HepG2 (cell line): ENCODE data around the gene GZF1. TPM values are rescaled to one million over a fixed set of nuclear protein-coding genes. Genes with fewer than 3 reads are reported as not detected.

Source experiments
- ATAC-seq: fragments of 200-7000 bp; cut with Tn5 transposase; 3 replicates; pipeline ENCODE4 v1.9.1; 2020; ENCODE audit warnings: mild to moderate bottlenecking, moderate library complexity
- BruUV-seq: library from RNA; stranded (reverse); fragments of 400-500 nt; replicated peaks from 2 replicates; lab custom pipeline; 2021; lab: Mats Ljungman, UMichigan
- CTCF ChIA-PET: fragments of 300-600 bp; formaldehyde crosslinking; extraction: SDS; loops from one replicate; lab custom pipeline; 2021; ENCODE audit warnings: low total read pairs, inconsistent platforms, low intra/inter-chr PET ratio; lab: Yijun Ruan, JAX
- POLR2A ChIA-PET: fragments of 350-600 bp; sonication (Branson Sonifier 250); formaldehyde crosslinking; loops from one replicate; lab custom pipeline; 2020; ENCODE audit warnings: antibody characterized with exemption, inconsistent platforms; lab: Yijun Ruan, JAX
- DNase-seq: peaks from one replicate; pipeline ENCODE4 v3.0.0-alpha.2; 2015; ENCODE audit warnings: low spot score
- FAIRE-seq: peaks from 3 replicates; lab custom pipeline; 2011; peaks lifted over from hg19 to GRCh38; lab: Jason Lieb, UNC
- H2AFZ ChIP-seq: one replicate; pipeline ENCODE4 v1.6.1; 2011; ENCODE audit warnings: low read length, inconsistent platforms
- H3K27ac ChIP-seq: fragments of 300-600 bp; 3 replicates; pipeline ENCODE4 v1.8.0; 2011; ENCODE audit warnings: mixed run types, mild to moderate bottlenecking, mixed read lengths, low read length, inconsistent platforms; ENCODE audit not compliant: insufficient read depth; ENCODE audit errors: extremely low read length
- H3K27me3 ChIP-seq, 2 experiments: fragments of 200-600 bp in 1 of 2; 2 replicates in 1 of 2; 3 replicates in 1 of 2; pipeline versions ENCODE4 v1.6.0 to v1.8.0; 2011; ENCODE audit warnings: low read length in 2 of 2, mild to moderate bottlenecking in 2 of 2, moderate library complexity in 2 of 2, inconsistent platforms in 1 of 2; ENCODE audit not compliant: insufficient read depth in 2 of 2, control insufficient read depth in 1 of 2
- H3K36me3 ChIP-seq, 2 experiments: fragments of 200-600 bp in 1 of 2; replicated peaks in 1 of 2; 2 replicates in 1 of 2; 3 replicates in 1 of 2; pipeline versions ENCODE4 v1.5.1 to v1.8.0; 2011; ENCODE audit warnings: low read length in 2 of 2, inconsistent platforms in 1 of 2; ENCODE audit not compliant: insufficient read depth in 2 of 2, control insufficient read depth in 1 of 2
- H3K4me1 ChIP-seq: 2 replicates; pipeline ENCODE4 v1.5.1; 2012; ENCODE audit warnings: low read length, inconsistent platforms; ENCODE audit not compliant: insufficient read depth
- H3K4me2 ChIP-seq: 2 replicates; pipeline ENCODE4 v1.6.0; 2011; ENCODE audit warnings: low read depth, low read length, inconsistent platforms
- H3K4me3 ChIP-seq, 3 experiments: fragments of 200-600 bp in 1 of 3; sonication (generic), shearing (Covaris generic) in 1 of 3; replicated peaks in 1 of 3; 2 replicates each; pipeline ENCODE4 v1.5.1; 2011 to 2016; ENCODE audit warnings: low read length in 3 of 3, inconsistent platforms in 2 of 3, low read depth in 2 of 3, mild to moderate bottlenecking in 2 of 3, control low read depth in 1 of 3, mixed read lengths in 1 of 3; ENCODE audit not compliant: insufficient read depth in 1 of 3
- H3K79me2 ChIP-seq: one replicate; pipeline ENCODE4 v1.6.1; 2011; ENCODE audit warnings: low read length, inconsistent platforms; ENCODE audit not compliant: insufficient read depth
- H3K9ac ChIP-seq: 2 replicates; pipeline ENCODE4 v1.6.0; 2011; ENCODE audit warnings: mild to moderate bottlenecking, low read depth, low read length, inconsistent platforms; ENCODE audit not compliant: insufficient read depth
- H3K9me3 ChIP-seq: 2 replicates; pipeline ENCODE4 v1.5.1; 2012; ENCODE audit warnings: mild to moderate bottlenecking, low read length
- H4K20me1 ChIP-seq: 2 replicates; pipeline ENCODE4 v1.6.0; 2011; ENCODE audit warnings: inconsistent platforms, mild to moderate bottlenecking, low read length, moderate library complexity; ENCODE audit not compliant: insufficient read depth
- AKAP8 ChIP-seq: sonication (generic); formaldehyde crosslinking; IDR thresholded peaks from 2 replicates; pipeline ENCODE4 v1.5.1; 2020; ENCODE audit warnings: mild to moderate bottlenecking, missing genetic modification reagents
- KDM3A ChIP-seq: IDR thresholded peaks from 2 replicates; pipeline ENCODE4 v1.6.1; 2018; ENCODE audit warnings: low read depth, missing compliant biosample characterization
- PPARG ChIP-seq: conservative IDR thresholded peaks from 2 replicates; pipeline ENCODE4 v1.6.1; 2016; ENCODE audit warnings: missing biosample characterization, missing genetic modification reagents
- RBFOX2 ChIP-seq: fragments of 200-400 bp; formaldehyde crosslinking; IDR thresholded peaks from 2 replicates; pipeline ENCODE4 v1.6.1; 2017; ENCODE audit warnings: low read depth, mild to moderate bottlenecking, low read length
- SOX6 ChIP-seq, 2 experiments: fragments of 450-650 bp in 1 of 2; sonication (generic) in 1 of 2; formaldehyde crosslinking in 1 of 2; IDR thresholded peaks; 2 replicates each; pipeline versions ENCODE4 v1.4.0 to v1.6.1; 2017 to 2020; ENCODE audit warnings: antibody characterized with exemption in 1 of 2, mild to moderate bottlenecking in 1 of 2, missing genetic modification reagents in 1 of 2
- SUZ12 ChIP-seq: fragments of 150-350 bp; IDR thresholded peaks from 2 replicates; pipeline ENCODE4 v1.6.1; 2014; ENCODE audit warnings: low read depth, low read length
- SYNCRIP ChIP-seq: fragments of 200-400 bp; formaldehyde crosslinking; IDR thresholded peaks from 2 replicates; pipeline ENCODE4 v1.6.1; 2018; ENCODE audit warnings: mild to moderate bottlenecking, low read depth, low read length; ENCODE audit not compliant: insufficient read depth
- ZNF121 ChIP-seq: sonication (generic); formaldehyde crosslinking; IDR thresholded peaks from 2 replicates; pipeline ENCODE4 v1.5.0; 2020; ENCODE audit warnings: mild to moderate bottlenecking, missing genetic modification reagents
- ZNF3 ChIP-seq: IDR thresholded peaks from 2 replicates; pipeline ENCODE4 v1.7.0; 2017; ENCODE audit warnings: inconsistent platforms
- WGBS: methylation state at CpG from one replicate; pipeline ENCODE4 v1.1.6; 2017; ENCODE audit warnings: low lambda C conversion rate; 5-methylcytosine and 5-hydroxymethylcytosine counted together
- in situ Hi-C: cut with HindIII; loops from 2 replicates; pipeline ENCODE4 v1.10.0; 2017; ENCODE audit warnings: low pct_unique_long_range_greater_than_20kb; ENCODE audit not compliant: extremely low pct_ligation_motif_present
- intact Hi-C: fragments of 100-400 bp; cut with micrococcal nuclease; formaldehyde crosslinking; loops from one replicate; pipeline ENCODE4 v1.10.0; 2022; ENCODE audit not compliant: unreplicated experiment
- polyA plus RNA-seq, 8 experiments: library from polyadenylated mRNA; depleted of rRNA in 3 of 8; stranded (reverse) in 7 of 8; unstranded in 1 of 8; fragments of >200 nt; fragmentation: Illumina TruSeq in 4 of 8; extraction: Trizol in 4 of 8; gene quantifications; 2 replicates each; pipeline versions ENCODE4 v1.2.1 to v1.2.3, GENCODE V29; 2011 to 2016; ENCODE audit warnings: low read depth in 4 of 8, missing spikeins in 1 of 8, mixed read lengths in 1 of 8; ENCODE audit not compliant: insufficient read depth in 1 of 8
- total RNA-seq, 5 experiments: library from RNA; depleted of rRNA; stranded (reverse); fragments of >200 nt; fragmentation: Illumina TruSeq; extraction: Trizol; gene quantifications; 2 replicates each; pipeline ENCODE4 v1.2.3, GENCODE V29; 2016; ENCODE audit warnings: low read depth in 1 of 5
- TF ChIP-seq, protein P1 (sequence below): sonication (generic); formaldehyde crosslinking; IDR thresholded peaks from 2 replicates; pipeline ENCODE4 v1.4.0; 2020; ENCODE audit warnings: mild to moderate bottlenecking, missing genetic modification reagents, borderline replicate concordance
- TF ChIP-seq, protein P2 (sequence below): fragments of 450-650 bp; IDR thresholded peaks from 2 replicates; pipeline ENCODE4 v1.6.1; 2016
- TF ChIP-seq, protein P3 (sequence below): sonication (generic); formaldehyde crosslinking; conservative IDR thresholded peaks from 2 replicates; pipeline ENCODE4 v1.4.0; 2020; ENCODE audit warnings: mild to moderate bottlenecking, missing genetic modification reagents, moderate library complexity
- TF ChIP-seq, protein P4 (sequence below): sonication (generic); formaldehyde crosslinking; IDR thresholded peaks from 2 replicates; pipeline ENCODE4 v1.8.1; 2023; ENCODE audit warnings: missing genetic modification reagents, inconsistent platforms, borderline replicate concordance
- TF ChIP-seq, protein P5 (sequence below): sonication (generic); formaldehyde crosslinking; conservative IDR thresholded peaks from 2 replicates; pipeline ENCODE4 v1.8.0; 2022; ENCODE audit warnings: mild to moderate bottlenecking, moderate library complexity, missing genetic modification reagents

Gene GZF1
- total and polyA plus RNA-seq, 2 of the 13 experiments (the other 11 are each of a cell fraction or from before 2014, with no cell fraction given) = 16.9 to 26.0 TPM

DNA sequence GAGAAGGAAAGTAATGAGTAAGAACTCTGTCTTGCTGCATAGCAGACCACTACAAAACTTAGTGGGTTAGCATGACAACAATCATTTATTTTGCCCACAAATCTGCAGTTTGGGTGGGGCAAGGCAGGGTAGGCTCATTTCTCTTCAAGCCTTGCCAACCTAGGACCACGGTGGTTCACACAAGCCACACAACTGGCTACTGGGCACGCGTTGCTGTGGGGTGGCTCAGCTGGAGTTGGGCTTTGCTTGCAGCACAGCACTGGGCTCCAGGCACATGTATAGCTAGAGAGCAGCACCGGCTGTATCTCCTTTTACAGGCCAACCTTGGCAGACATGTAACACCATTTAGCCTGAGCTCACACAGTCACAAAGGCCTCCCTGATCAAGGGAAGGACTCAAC is 16.0 kb upstream of the GZF1 start (continued):
- TF ChIP-seq, protein P1, sequence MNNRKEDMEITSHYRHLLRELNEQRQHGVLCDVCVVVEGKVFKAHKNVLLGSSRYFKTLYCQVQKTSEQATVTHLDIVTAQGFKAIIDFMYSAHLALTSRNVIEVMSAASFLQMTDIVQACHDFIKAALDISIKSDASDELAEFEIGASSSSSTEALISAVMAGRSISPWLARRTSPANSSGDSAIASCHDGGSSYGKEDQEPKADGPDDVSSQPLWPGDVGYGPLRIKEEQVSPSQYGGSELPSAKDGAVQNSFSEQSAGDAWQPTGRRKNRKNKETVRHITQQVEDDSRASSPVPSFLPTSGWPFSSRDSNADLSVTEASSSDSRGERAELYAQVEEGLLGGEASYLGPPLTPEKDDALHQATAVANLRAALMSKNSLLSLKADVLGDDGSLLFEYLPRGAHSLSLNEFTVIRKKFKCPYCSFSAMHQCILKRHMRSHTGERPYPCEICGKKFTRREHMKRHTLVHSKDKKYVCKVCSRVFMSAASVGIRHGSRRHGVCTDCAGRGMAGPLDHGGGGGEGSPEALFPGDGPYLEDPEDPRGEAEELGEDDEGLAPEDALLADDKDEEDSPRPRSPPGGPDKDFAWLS (CRISPR knock-in tag) = no peak
- TF ChIP-seq SYNCRIP (no peak), PPARG (CRISPR knock-in tag) (no peak), ZNF121 (CRISPR knock-in tag) (no peak), RBFOX2 (no peak), AKAP8 (no peak), SOX6 (IDR thresholded peaks at IDR 0.05) (no peak), SOX6 (CRISPR knock-in tag; IDR thresholded peaks at IDR 0.05) (no peak)
- TF ChIP-seq, protein P2, sequence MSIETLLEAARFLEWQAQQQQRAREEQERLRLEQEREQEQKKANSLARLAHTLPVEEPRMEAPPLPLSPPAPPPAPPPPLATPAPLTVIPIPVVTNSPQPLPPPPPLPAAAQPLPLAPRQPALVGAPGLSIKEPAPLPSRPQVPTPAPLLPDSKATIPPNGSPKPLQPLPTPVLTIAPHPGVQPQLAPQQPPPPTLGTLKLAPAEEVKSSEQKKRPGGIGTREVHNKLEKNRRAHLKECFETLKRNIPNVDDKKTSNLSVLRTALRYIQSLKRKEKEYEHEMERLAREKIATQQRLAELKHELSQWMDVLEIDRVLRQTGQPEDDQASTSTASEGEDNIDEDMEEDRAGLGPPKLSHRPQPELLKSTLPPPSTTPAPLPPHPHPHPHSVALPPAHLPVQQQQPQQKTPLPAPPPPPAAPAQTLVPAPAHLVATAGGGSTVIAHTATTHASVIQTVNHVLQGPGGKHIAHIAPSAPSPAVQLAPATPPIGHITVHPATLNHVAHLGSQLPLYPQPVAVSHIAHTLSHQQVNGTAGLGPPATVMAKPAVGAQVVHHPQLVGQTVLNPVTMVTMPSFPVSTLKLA = no peak
- TF ChIP-seq, all 625 proteins: peak for 3

DNA sequence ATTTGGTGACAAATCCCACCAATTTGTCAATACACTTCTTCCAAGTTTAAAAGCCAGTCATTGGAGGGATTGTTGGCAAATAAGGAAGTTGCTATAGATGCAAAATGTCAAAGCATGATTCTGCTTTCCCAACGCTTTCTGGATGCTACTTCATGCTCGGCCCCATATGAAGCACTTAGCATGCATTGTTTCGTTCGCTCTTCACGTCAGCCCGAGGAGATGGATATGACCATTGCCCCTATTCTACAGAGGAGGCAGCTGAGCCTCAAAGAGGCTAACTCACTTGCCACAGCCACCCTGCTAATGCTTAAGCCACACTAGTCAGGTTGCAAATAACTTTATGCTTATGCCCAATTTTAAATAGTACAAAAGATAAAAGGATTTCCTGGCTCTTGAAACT is 14.2 kb upstream of the GZF1 start:
- DNase-seq (no peak), ATAC-seq (no peak), FAIRE-seq (no peak)
- Histone ChIP-seq H3K9ac (no peak overlapping the region), H3K27ac (no peak overlapping the region), H3K9me3 (no peaks in the 10 kb centered on the region), H3K79me2 (peaks cover 20% of the 10 kb centered on the region), H3K4me2 (no peak overlapping the region), H3K4me1 (peaks cover 44% of the 10 kb centered on the region), H3K36me3 (no peaks in the 10 kb centered on the region), H3K27me3 (no peaks in the 10 kb centered on the region; a peak in 1 of 5 replicates), H2AFZ (no peak overlapping the region), H4K20me1 (peaks cover 12% of the 10 kb centered on the region), H3K4me3 (no peak overlapping the region)
- in situ Hi-C loops (no loop called here), intact Hi-C loops (loop anchor here (10.0 kb wide), 1 partner anchor 493 kb away; no protein-coding TSS in a partner anchor)
- 90% methylated on average over 6 of the region's 6 CpGs for WGBS
- no TSS peak for BruUV-seq
- POLR2A ChIA-PET = no interaction called here
- CTCF ChIA-PET = no interaction called here
- TF ChIP-seq SUZ12 (no peak), ZNF3 (CRISPR knock-in tag) (no peak), KDM3A (CRISPR knock-in tag) (no peak)
- TF ChIP-seq, protein P3, sequence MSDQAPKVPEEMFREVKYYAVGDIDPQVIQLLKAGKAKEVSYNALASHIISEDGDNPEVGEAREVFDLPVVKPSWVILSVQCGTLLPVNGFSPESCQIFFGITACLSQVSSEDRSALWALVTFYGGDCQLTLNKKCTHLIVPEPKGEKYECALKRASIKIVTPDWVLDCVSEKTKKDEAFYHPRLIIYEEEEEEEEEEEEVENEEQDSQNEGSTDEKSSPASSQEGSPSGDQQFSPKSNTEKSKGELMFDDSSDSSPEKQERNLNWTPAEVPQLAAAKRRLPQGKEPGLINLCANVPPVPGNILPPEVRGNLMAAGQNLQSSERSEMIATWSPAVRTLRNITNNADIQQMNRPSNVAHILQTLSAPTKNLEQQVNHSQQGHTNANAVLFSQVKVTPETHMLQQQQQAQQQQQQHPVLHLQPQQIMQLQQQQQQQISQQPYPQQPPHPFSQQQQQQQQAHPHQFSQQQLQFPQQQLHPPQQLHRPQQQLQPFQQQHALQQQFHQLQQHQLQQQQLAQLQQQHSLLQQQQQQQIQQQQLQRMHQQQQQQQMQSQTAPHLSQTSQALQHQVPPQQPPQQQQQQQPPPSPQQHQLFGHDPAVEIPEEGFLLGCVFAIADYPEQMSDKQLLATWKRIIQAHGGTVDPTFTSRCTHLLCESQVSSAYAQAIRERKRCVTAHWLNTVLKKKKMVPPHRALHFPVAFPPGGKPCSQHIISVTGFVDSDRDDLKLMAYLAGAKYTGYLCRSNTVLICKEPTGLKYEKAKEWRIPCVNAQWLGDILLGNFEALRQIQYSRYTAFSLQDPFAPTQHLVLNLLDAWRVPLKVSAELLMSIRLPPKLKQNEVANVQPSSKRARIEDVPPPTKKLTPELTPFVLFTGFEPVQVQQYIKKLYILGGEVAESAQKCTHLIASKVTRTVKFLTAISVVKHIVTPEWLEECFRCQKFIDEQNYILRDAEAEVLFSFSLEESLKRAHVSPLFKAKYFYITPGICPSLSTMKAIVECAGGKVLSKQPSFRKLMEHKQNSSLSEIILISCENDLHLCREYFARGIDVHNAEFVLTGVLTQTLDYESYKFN = no peak
- TF ChIP-seq, protein P4, sequence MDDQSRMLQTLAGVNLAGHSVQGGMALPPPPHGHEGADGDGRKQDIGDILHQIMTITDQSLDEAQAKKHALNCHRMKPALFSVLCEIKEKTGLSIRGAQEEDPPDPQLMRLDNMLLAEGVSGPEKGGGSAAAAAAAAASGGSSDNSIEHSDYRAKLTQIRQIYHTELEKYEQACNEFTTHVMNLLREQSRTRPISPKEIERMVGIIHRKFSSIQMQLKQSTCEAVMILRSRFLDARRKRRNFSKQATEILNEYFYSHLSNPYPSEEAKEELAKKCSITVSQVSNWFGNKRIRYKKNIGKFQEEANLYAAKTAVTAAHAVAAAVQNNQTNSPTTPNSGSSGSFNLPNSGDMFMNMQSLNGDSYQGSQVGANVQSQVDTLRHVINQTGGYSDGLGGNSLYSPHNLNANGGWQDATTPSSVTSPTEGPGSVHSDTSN (CRISPR knock-in tag) = no peak
- TF ChIP-seq, protein P5, sequence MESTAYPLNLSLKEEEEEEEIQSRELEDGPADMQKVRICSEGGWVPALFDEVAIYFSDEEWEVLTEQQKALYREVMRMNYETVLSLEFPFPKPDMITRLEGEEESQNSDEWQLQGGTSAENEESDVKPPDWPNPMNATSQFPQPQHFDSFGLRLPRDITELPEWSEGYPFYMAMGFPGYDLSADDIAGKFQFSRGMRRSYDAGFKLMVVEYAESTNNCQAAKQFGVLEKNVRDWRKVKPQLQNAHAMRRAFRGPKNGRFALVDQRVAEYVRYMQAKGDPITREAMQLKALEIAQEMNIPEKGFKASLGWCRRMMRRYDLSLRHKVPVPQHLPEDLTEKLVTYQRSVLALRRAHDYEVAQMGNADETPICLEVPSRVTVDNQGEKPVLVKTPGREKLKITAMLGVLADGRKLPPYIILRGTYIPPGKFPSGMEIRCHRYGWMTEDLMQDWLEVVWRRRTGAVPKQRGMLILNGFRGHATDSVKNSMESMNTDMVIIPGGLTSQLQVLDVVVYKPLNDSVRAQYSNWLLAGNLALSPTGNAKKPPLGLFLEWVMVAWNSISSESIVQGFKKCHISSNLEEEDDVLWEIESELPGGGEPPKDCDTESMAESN (CRISPR knock-in tag) = no peak
